Esophagus muscularis mucosa (tissue), 4 donors: Measurements from ENCODE around the gene SUCNR1. TPM values are rescaled to one million over a fixed set of nuclear protein-coding genes. Genes with fewer than 3 reads are reported as not detected.
A peak's percentile ranks its signal among the peaks of the same experiment; 100 is the strongest.
"Not testable (repeated sequence)": the region's sequence is repeated elsewhere in the genome, so short reads cannot be mapped to it uniquely, and the experiment has no call there.

ENCODE experiments used
- DNase-seq: peaks from one replicate; pipeline ENCODE4 v3.0.0-alpha.2; 2017; ENCODE audit errors: extremely low spot score
- H3K27ac ChIP-seq, 4 donors: fragments of 200-600 bp; sonication (generic); replicated peaks in 1 of 4; 1 replicate in 3 of 4; 2 replicates in 1 of 4; pipeline ENCODE4 v1.5.1; 2016 to 2019; ENCODE audit warnings: mild to moderate bottlenecking in 1 of 4
- H3K27me3 ChIP-seq, 4 donors: fragments of 200-600 bp; sonication (generic); one replicate each; pipeline versions ENCODE4 v1.5.1 to v1.6.0; 2016 to 2019
- H3K36me3 ChIP-seq, 4 donors: fragments of 200-600 bp; sonication (generic); one replicate each; pipeline ENCODE4 v1.5.1; 2016 to 2019
- H3K4me1 ChIP-seq, 4 donors: fragments of 200-600 bp; sonication (generic); one replicate each; pipeline ENCODE4 v1.5.1; 2016 to 2019
- H3K4me3 ChIP-seq, 4 donors: fragments of 200-600 bp; sonication (generic); 1 replicate in 2 of 4; 2 replicates in 2 of 4; pipeline ENCODE4 v1.5.1; 2016 to 2019; ENCODE audit warnings: mild to moderate bottlenecking in 4 of 4, moderate library complexity in 1 of 4
- H3K9me3 ChIP-seq, 4 donors: fragments of 200-600 bp; sonication (generic); 1 replicate in 3 of 4; 2 replicates in 1 of 4; pipeline ENCODE4 v1.5.1; 2016 to 2019
- CTCF ChIP-seq, 3 experiments: fragments of 200-600 bp in 2 of 3; fragments of 450-650 bp in 1 of 3; sonication (generic) in 2 of 3; IDR thresholded peaks; one replicate each; pipeline ENCODE4 v1.5.1; 2017 to 2019; ENCODE audit warnings: antibody characterized with exemption in 3 of 3, mild to moderate bottlenecking in 2 of 3, moderate library complexity in 1 of 3
- EP300 ChIP-seq: sonication (generic); formaldehyde crosslinking; IDR thresholded peaks from one replicate; pipeline ENCODE4 v1.6.1; 2017; ENCODE audit warnings: antibody characterized with exemption
- POLR2A ChIP-seq: fragments of 450-650 bp; IDR thresholded peaks from one replicate; pipeline ENCODE4 v1.6.1; 2017; ENCODE audit warnings: antibody characterized with exemption, moderate library complexity, mild to moderate bottlenecking, low read depth
- POLR2AphosphoS5 ChIP-seq, 2 donors: sonication (generic); formaldehyde crosslinking; IDR thresholded peaks; one replicate each; pipeline ENCODE4 v1.6.1; 2017; ENCODE audit warnings: antibody characterized with exemption in 2 of 2
- WGBS: methylation state at CpG from one replicate; pipeline ENCODE4 v1.1.5; 2018; 5-methylcytosine and 5-hydroxymethylcytosine counted together
- intact Hi-C: fragments of 100-400 bp; cut with DNase I; formaldehyde crosslinking; loops from one replicate; pipeline ENCODE4 v1.15.1; 2023
- total RNA-seq, 4 donors: library from RNA; depleted of rRNA; stranded (reverse); fragments of >200 nt; gene quantifications; one replicate each; pipeline versions ENCODE4 v1.1.0 to v1.2.1, GENCODE V29; 2016

Gene SUCNR1
- total RNA-seq, 4 donors from 2014 or later, result under 0.01 to 0.33 (median 0.15) TPM

- Histone ChIP-seq H3K27ac (no peak overlapping the region), H3K36me3 (no peaks in the 10 kb centered on the region), H3K27me3 (no peaks in the 10 kb centered on the region), H3K4me1 (peaks cover 0 to 26% (median 0%) of the 10 kb centered on the region in 4 donors), H3K4me3 (no peak overlapping the region), H3K9me3 (no peaks in the 10 kb centered on the region)
- TF ChIP-seq POLR2AphosphoS5 (IDR thresholded peaks at IDR 0.05) (no peak), POLR2A (no peak), EP300 (no peak), CTCF (IDR thresholded peaks at IDR 0.05) (no peak)
- WGBS, result 100% methylated on average over 3 of the region's 3 CpGs
- intact Hi-C loops, result no loop called here
- DNase-seq, result no peak
Observed at GRCh38 chr3:151924753-151925152, 51.3 kb downstream of the SUCNR1 start.

GRCh38 chr3:151925419-151925818, 52.0 kb downstream of the SUCNR1 start:
- H3K9me3 ChIP-seq, result no peaks in the 10 kb centered on the region
- DNase-seq, result no peak
- TF ChIP-seq CTCF (IDR thresholded peaks at IDR 0.05) (no peak), POLR2AphosphoS5 (IDR thresholded peaks at IDR 0.05) (no peak), EP300 (no peak), POLR2A (no peak)
- 86% methylated on average over 4 of the region's 4 CpGs for WGBS
- intact Hi-C loops, result no loop called here
- H3K36me3 ChIP-seq, result no peaks in the 10 kb centered on the region
- H3K4me3 ChIP-seq, result no peak overlapping the region
- peaks cover 0 to 26% (median 0%) of the 10 kb centered on the region in 4 donors for H3K4me1 ChIP-seq
- no peak overlapping the region for H3K27ac ChIP-seq
- no peaks in the 10 kb centered on the region for H3K27me3 ChIP-seq

GRCh38 chr3:151925876-151926275, 52.4 kb downstream of the SUCNR1 start:
- intact Hi-C loops, result no loop called here
- no peaks in the 10 kb centered on the region for H3K27me3 ChIP-seq
- H3K27ac ChIP-seq, result no peak overlapping the region
- peaks cover 0 to 26% (median 0%) of the 10 kb centered on the region in 4 donors for H3K4me1 ChIP-seq
- 63% methylated on average over 2 of the region's 2 CpGs for WGBS
- DNase-seq, result no peak
- TF ChIP-seq CTCF (IDR thresholded peaks at IDR 0.05), result no peak
- no peak for TF ChIP-seq POLR2AphosphoS5 (IDR thresholded peaks at IDR 0.05)
- no peak for TF ChIP-seq POLR2A
- TF ChIP-seq EP300, result no peak
- H3K9me3 ChIP-seq, result no peaks in the 10 kb centered on the region
- no peaks in the 10 kb centered on the region for H3K36me3 ChIP-seq
- no peak overlapping the region for H3K4me3 ChIP-seq

GRCh38 chr3:151926956-151927355, 53.5 kb downstream of the SUCNR1 start:
- DNase-seq, result no peak
- 60% methylated on average over 5 of the region's 5 CpGs for WGBS
- Histone ChIP-seq H3K36me3 (no peaks in the 10 kb centered on the region), H3K4me1 (peaks cover 0 to 26% (median 0%) of the 10 kb centered on the region in 4 donors), H3K27me3 (no peaks in the 10 kb centered on the region), H3K27ac (peak overlapping the region in 3 of 4 donors; percentile 5 to 24 (median 12)), H3K9me3 (no peaks in the 10 kb centered on the region), H3K4me3 (peak overlapping the region in 2 of 4 donors; percentile 20 to 22)
- TF ChIP-seq CTCF (IDR thresholded peaks at IDR 0.05), result no peak
- no peak for TF ChIP-seq EP300
- no peak for TF ChIP-seq POLR2AphosphoS5 (IDR thresholded peaks at IDR 0.05)
- intact Hi-C loops, result no loop called here

- H3K4me3 ChIP-seq, H3K27me3 ChIP-seq, intact Hi-C loops, H3K36me3 ChIP-seq, H3K27ac ChIP-seq, DNase-seq, H3K9me3 ChIP-seq: not testable (repeated sequence)
- WGBS, result 97% methylated on average over 31 of the region's 49 CpGs
- H3K4me1 ChIP-seq, result peaks cover 0 to 26% (median 0%) of the 10 kb centered on the region in 4 donors
Observed at GRCh38 chr3:151927915-151928525, 54.6 kb downstream of the SUCNR1 start.
